Amniotic stem cell (primary cell): Measurements from ENCODE around the gene ZNF445.
"Not testable (repeated sequence)": the region's sequence is repeated elsewhere in the genome, so short reads cannot be mapped to it uniquely, and the experiment has no call there.

Experiments used
- DNase-seq: peaks from one replicate; lab custom pipeline; 2025; lab: John Stamatoyannopoulos, UW

Gene ZNF445

DNA sequence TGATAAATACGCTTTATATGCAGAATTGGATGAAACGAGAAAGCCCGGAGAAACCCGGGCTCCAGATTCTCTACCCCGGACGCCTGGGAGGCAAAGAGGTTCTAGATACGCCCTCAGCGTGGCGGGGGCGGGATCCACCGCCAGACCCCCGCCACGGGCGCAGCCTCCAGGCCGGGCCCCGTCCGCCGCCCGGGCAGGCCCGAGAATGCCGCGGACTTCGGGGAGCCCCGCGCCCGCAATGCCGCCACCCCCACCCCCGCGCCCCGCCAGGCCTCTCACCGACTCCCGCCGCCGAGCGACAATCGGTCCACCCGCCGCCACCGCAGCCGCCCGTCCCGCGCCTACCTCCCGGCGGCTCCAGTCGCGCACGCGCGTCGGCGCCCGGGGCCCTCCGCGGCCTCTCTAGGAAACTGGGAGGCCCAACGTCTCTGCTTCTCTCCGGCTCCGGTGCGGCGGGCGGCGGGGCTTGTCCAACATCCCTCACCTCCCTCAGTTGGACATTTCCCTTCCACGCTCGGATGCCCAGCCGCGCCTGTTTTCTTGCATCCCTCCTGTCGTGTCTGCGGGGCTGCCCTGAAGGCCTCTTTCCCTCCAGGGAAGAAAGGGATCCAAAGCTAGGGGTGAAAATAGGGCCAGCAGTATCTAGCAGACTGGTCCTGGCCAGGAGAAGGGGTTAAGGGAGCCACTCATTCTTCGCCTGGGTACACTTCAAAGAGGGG lies at the start of gene ZNF445:
Gene ZNF445 (minus strand): TSS at position 359 of the 719 bp plus-strand sequence. CDS start 22,121 bp downstream, outside the sequence.
- DNase-seq = no peak

DNA sequence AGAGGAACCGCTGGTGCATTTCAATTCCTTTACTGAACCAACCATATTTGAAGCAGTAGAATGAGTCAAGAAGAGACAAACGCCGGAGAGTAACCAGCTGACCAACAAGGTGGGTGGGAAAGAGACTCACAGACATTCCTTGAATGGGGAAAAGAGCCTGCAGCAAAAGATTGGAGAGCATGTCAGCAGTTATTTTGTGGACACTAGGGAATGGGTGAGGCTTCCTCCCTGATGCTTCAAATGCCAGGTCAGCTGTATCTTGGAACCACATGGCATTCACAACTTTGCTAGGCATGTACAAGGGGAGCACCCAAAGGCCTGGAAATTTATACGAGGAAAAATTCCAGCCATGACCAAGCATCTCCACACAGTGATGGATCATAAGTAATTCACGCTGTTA lies 47.6 kb upstream of the ZNF445 start:
- no peak for DNase-seq

DNA sequence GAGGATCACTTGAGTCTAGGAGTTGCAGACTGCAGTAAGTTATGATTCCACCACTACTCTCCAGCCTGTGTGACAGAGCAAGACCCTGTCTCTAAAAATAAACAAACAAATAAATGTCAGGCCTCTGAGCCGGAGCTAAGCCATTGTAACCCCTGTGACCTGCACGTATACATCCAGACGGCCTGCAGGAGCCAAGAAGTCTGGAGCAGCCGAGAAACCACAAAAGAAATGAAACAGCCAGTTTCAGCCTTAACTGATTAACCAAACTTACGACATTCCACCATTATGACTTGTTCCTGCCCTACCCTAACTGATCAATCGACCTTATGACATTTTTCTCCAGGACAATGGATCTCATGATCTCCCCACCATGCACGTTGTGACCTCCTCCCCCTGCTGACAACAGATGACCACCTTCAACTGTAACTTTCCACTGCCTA lies 45.0 kb upstream of the ZNF445 start:
- DNase-seq = no peak

DNA sequence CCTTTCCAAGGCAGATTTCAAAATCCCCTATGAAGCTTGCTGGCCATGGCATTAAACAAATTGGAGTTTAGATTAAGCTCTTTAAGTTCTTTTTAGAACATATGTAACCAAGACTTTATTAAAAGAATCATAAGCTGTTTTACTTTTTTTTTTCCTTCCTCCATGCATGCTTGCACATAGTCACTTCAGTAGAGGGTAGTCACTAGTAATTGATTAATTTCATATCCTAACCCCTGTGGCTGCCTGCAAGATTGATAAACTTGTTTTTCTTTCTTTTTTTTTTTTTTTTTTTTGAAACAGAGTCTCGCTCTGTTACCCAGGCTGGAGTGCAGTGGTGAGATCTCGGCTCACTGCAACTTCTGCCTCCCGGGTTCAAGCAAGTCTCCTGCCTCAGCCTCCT lies 44.3 kb upstream of the ZNF445 start:
- no peak for DNase-seq

DNA sequence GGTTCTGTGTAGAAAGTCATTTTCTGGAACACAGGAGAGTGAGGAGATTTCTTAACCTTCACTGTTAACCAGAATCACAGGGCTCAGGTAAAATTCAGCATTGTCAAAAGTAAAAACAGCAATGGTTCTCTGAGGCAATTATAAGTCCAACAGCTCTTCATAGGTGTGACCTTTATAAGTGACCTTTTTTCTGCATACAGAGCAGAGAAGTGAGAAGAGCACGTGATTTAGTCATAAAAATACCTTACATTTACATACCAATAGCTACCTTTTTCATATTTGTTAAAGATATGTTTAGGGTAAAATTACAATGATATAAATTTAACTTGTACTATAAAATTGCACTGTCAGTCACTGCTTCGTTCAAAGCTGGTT lies 41.3 kb upstream of the ZNF445 start:
- DNase-seq = no peak

DNA sequence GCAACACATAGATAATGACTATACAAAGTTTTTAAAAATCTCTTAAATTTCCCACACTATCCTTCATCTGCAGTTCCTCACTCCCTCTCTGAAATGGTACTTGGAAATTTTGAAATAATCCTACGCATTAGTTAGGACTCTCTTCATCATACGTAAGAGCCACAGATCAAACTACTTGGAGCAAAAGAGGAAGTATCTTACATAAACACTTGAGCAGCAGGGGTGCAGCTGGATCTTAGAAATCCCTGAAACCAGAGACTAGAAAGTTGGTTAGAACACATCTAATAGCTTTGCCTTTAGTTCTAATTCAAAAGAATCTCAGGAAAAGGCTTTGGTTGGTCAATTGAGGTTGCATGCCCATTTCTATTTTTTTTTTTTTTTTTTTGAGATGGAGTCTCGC lies 38.8 kb upstream of the ZNF445 start:
- DNase-seq = no peak

DNA sequence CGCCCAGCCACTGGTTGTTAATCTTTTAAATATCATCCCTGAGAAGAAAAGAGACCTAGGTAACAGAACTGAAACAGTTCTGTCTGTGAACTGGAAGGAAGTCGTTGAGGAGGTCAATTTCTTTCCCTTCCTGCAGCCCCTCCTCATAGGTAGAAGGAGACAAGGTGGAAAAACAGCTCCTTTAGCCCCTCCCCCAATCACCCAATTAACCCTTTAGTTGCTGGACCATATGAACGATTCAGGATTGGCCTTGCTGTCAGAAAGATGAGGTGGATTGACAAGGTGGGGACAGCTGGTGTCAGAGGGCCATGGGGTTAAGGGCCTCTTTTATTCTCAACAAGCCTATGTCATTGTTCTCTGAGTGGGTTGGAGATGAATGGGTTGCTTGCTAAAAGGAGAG lies 36.0 kb upstream of the ZNF445 start:
- DNase-seq = no peak

DNA sequence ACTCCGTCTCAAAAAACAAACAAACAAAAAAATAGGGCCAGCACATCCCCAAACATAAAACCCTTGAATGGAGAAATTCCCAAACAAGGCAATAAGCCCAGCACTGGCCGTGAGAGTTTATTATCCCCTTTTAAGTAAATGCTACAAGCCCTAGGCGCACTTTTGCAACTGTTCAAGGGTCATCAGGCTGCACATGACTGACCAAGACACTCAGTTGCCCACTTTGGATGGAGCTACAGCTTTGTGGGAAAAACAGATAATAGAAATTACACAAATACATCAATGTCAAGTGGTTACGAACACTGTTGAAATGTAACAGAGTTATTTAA lies 33.7 kb upstream of the ZNF445 start:
- no peak for DNase-seq

DNA sequence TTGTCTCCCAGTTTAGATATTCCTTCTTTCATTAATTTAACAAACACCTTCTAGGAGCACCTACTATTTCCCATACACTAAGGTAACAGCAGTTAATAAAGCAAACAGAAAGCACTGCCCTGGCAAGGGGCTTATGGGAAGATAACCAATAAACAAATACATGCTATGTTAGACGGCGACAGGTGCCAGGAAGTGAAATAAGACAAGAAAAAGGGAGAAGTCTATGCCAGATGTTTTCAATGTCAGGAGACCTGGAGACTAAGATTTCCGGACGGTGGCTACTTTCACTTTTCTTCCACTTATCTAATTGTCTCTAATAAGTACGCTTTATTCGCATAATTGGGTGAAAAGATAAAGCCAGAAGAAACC lies 32.5 kb upstream of the ZNF445 start:
- no peak for DNase-seq

DNA sequence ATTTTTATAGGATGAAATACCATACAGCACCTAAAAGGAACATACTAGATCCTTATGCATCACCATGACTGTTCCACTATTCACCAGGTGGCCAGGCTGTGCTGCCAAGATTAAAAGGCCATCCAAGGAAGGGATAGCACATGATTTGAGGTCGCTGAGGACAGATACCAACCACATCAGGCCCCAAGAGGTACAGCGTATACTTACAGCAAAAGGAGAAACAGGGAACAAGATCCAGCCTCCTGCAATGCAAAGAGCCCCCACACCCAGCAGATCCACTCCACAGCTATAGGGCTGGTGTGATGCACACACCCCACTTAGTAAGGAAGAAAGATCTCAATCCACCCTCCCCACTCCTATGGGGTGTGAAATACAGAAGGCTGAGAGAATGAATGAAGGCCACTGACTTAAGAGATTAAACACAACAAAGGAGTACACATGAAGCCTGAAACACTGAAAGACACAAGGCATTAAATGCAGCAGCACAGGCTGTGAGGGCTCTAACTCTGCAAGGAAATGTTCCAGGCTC lies 32.0 kb upstream of the ZNF445 start:
- DNase-seq = no peak

DNA sequence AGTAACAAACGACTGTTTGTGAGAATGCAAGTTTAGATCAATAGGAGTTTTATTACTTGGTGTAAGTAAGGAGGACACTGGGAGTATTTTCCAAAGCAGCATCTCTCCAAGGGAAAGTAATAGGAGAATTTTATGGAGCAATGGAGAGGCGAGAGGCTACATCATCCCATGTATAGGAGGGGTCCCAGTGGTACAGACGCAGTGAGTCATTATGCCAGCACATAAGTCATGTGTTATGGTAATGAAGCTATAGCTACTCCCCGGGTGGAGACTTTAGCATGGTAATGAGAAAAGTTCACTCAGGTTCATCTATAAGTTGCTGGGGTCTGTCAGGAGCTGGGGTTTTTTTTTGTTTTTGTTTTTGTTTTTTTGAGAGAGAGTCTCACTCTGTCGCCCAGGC lies 29.5 kb upstream of the ZNF445 start:
- DNase-seq = no peak

DNA sequence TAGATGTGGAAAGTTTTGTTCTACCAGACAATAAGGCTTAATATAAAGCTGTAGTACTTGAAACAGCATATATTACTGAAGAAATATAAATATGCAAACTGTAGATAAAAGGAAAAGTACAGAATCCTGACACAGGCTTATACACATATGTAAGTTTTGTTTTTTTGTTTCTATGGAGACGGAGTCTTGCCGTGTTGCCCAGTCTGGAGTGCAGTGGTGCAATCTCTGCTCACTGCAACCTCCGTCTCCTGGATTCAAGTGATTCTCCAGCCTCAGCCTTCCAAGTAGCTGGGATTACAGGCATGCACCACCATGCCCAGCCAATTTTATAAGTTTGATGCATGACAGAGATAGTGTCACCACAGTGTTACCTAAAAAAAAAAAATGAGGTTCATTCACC lies 29.1 kb upstream of the ZNF445 start:
- no peak for DNase-seq

DNA sequence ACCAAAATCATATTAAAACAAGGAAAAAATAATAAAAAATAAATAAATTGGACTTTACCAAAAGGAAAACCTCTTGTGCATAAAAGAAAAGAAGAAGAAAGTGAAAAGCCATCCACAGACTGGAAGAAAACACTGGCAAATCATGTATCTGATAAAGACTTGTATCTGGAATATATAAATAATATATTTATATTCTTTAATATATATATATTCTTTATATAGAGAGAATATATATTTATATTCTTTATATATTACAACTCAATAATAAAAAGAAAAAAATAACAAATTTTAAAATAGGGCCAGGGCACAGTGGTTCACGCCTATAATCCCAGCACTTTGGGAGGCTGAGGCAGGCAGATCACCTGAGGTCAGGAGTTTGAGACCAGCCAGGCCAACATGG lies 27.1 kb upstream of the ZNF445 start:
- no peak for DNase-seq

DNA sequence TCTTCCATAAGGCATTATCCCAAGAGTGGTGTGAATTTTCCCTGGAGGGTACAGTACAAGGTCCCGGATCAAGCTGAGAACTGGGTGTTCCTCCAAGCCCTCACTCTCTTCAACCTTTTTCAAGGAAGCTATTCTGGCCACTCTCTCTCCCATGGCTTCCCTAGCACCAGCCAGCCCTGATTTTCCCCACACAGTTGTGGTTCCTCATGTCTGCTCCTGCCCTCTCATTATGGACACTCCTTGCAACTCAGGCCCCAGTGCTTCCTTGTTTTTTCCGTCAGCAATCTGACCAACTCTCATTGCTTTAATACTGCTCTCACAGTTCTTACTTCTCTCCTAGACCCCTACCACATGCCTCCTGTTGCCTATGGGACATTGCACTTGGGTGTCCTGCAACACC lies 25.7 kb upstream of the ZNF445 start:
- DNase-seq = not testable (repeated sequence)

DNA sequence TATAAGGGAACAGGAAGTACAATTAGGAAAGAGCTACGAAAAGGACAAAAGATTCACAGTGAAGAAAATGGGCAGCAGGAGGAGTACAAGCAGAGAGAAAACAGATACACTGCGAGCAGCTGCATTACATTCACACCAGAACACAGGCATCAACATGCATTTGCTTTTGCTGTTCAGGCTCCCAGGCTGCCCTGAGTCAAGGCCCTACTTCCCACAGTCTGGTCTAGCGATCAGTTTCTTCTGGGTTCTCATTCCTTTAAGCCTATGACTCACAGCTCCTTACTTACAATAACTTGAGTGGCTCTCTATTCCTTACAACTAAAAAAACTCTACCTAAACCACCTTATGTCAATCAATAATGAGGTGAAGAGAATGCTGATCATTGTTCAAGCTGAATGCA lies 24.5 kb upstream of the ZNF445 start:
- DNase-seq = no peak

DNA sequence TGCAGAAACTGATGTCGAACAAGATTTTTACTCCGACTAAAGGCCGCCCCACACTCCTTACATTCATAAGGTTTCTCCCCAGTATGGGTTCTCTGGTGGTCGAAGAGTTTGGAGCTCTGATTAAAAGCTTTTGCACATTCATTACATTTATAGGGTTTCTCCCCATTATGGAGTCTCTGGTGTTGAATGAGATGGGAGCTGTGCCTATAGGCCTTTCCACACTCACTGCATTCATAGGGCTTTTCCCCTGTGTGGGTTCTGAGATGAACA lies 22.4 kb upstream of the ZNF445 start:
- not testable (repeated sequence) for DNase-seq

DNA sequence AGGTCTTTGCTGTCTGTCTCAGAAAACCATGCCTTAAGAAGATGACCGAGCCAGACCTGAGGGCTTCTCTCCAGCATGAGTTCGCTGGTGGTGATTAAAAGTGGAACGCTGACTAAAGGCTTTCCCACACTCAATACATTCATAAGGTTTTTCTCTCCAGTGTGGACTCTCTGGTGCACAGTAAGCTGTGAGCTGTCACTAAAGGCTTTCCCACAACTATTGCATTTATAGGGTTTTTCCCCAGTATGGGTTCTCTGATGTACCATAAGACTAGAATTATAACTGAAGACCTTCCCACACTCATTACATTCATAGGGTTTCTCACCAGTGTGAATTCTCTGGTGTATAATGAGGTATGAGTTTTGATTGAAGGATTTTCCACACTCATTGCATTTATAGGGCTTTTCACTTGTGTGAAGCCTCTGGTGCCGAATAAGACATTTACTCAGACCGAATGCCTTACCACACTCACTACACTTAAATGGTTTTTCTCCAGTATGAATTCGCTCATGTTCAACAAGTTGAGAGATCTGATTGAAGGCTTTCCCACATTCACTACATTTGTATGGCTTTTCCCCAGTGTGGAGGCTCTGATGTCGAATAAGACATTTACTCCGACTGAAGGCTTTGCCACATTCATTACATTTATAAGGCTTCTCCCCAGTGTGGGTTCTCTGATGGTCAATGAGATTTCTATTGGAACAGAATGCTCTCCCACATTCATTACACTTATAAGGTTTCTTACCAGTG lies 21.9 kb upstream of the ZNF445 start:
- no peak for DNase-seq

DNA sequence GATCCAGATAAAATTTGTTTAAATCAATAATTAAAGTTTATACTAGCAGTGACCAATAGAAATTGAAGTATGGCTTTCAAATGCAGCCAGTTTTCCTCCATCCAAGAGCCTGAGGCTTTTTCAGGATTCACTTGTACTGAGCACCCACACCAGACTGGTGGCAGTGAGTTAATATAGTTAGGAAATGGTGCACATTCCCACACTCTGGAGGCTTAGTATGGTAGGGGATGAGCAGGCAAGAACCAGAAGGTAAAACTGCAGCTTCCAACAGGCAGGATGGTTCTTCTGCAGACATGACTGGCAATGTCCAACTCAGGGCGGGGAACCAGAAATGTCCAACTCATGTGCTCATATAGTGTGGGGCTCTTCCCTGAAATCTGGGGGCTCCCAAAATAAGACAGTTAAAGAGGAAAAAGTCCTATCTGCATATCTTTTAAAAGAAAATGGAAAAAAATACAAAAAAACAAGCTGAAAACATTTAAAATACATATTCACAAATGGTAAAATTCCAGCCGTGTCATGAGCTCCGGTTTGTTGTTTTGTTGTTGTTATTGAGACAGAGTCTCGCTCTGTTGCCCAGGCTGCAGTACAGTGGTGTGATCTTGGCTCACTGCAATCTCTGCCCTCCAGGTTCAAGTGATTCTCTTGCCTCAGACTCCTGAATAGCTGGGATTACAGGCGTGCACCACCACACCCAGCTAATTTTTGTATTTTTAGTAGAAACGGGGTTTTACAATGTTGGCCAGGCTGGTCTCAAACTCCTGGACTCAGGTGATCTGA lies 18.4 kb upstream of the ZNF445 start:
- DNase-seq = no peak

DNA sequence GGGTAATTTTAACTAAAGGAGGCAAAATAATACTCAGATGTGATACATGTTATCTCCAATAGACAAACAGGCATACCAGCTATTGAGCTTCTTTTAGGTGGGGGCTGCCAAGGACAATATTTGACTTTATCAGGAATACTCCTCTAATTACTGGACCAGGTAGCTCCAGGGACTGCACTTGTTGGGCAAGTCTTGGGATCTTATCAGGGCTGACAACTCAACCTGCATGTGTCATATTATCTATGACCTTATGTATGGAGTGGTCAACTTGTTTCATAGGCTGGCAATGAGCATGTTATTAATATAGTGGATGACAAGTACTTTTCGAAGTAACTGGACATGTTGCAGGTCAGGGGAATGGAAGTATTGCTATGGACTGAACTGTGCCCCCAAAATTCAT lies 15.0 kb upstream of the ZNF445 start:
- no peak for DNase-seq

DNA sequence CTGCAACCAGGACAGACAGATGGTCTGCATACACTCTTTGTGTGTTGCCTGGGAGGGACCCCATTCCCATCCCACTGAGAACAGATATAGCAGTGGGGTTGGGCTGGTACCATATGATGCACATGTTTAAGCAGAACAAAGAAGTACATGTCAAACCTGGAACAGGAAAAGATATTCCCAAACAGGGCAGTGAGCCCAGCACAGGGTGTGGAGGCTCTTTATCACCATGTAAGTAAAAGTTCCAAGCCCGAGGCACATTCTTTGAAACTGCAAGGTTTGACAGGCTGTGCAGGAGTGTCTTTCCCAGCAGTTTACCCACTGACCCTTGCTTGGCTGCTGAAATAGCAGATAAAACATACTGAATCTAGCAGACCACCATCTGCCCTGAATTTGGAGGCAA lies 5.3 kb upstream of the ZNF445 start:
- no peak for DNase-seq

DNA sequence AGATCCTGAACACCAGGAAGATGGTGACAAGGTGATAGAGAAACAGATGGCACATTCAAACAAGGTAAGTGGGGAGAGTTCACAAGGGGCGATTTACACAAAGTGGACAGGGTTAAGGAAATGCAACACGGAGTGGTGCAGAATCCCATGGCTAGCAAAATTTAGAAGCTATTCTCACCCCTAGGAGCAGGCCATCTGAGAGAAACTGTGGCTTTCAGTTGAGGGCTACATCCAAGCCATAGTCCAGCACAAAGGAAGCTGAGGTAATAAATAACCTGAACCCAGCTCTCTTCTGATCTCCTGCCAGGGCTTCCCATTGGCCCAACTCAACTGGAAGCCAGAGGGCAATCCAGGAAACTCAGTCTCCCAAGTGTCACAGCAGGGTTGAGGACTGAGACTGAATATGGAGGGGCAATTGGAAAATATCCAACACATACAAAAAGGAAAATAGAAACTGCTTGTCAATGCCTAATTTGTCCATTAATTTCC lies 1.2 kb upstream of the ZNF445 start:
- no peak for DNase-seq

DNA sequence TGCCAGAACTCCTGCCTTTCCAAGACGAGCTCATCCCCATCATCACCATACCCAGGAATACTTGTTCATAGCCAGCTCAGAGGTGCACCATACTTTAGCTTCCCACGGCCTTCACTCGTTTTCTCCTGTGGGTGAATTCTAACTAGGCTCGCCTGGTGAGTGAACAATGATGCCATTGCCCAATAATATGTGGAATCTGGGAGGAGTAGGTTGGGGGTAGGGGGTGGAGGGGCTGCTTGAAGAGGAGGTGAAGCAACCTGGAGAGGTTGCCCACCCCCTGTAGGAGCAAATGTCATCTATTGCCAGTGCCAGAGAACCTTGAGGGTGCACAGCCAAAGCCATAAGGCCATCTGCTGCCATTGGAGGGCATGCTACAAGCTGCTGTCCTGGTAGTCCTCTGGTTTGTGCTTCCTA lies 592 bp upstream of the ZNF445 start:
- DNase-seq = no peak

DNA sequence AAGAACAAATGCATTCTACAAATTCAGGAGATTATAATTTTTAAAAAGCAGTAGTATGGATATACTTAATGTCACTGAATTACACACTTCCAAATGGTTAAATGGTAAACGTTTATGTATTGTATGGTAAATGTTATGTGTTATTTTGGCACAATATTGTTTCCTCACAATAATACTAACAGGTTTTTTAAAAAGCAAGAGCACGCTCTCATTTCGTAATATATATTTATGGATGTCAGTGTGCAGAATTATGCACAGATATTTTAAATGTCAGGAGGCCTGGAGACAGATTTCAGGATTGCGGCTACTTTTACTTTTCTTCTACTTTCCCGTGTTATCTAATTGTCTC lies 533 bp downstream of the ZNF445 start:
- DNase-seq = no peak
